ENCODE results near the gene PDGFB.

The PDGFB gene

GRCh38 chr22:39239561-39240423 lies 5.0 kb downstream of the PDGFB start:
- DNase-seq = no peak

DNA sequence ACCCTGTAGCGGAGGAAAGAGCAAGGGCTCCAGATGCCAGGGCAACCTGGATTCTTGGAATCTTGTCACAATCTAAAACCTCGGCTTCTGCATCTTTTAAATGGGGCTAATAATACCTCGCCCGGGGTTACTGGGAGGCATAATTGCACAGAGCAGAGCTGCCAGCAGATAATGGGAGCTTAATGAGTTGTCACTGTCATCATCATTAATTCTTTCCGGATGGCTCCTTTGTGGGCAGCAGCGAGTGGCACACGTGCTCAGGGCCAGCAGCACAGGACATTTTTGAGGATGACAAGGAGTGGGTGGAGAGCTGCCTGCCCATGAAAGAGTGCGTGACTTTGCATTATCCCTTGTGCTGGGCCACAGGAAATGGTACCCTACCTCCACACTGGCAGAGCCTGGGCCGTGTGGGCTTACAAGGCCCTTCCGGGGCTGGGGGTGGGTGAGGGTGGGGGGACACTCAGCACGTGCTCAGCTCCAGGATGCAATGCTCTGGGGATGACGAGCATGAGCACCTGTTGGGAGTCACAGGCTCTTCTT lies 5.7 kb downstream of the PDGFB start:
- no peak for DNase-seq

- DNase-seq = no peak
These were observed 6.2 kb downstream of the PDGFB start for GRCh38 chr22:39238561-39238960.

GRCh38 chr22:39238101-39238466 lies 6.7 kb downstream of the PDGFB start:
- DNase-seq = no peak

- DNase-seq = no peak
These were observed 7.3 kb downstream of the PDGFB start for GRCh38 chr22:39237318-39238100.

DNA sequence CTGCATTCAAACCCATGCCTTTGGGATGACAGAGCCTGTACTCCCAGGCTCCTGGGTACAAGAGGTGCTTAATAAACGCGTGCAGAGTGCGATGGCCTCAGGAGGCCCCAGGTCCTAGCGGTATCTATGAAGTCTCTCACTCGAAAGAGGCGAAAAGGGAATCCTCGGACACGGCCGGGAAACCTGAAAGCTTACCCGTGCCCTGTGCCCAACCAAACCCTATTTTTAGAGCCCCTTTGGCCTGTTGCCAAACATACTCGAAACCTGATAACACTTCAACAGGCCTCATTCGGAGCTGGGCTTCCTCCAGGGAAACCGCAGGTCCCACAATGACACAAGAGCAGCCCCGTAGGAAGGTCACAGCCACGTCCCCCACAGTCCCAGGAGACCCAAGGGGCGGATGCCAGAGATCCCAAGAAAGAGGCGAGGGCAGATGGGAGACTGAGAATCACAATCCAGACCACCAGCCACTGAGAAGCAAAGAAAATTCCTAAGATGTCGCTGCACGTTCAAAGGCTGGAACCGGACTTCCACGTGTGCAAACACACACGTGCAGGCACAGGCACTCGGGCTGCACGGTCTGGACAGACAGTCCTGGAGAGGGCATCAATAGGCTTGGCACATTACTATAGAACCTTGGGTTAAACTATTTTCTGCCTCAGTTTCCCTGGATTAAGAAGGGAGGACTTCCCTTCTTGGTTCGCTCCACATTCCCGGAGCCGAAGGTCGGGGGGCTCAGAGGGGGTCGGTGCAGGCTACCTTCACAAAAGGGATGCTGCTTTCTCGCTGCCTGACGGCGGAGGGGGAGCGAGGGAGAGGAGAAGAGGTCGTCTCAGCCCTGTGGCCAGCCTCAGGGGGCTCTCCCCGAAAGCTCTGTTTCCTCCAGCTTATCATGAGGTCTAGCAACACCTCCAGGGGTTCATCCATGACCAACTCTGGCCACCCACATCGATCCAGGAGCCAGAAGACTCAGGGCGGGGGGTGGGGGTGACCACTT lies 8.2 kb downstream of the PDGFB start:
- peak in 3 of 4 experiments; percentile 49 to 56 (median 52) for DNase-seq

DNA sequence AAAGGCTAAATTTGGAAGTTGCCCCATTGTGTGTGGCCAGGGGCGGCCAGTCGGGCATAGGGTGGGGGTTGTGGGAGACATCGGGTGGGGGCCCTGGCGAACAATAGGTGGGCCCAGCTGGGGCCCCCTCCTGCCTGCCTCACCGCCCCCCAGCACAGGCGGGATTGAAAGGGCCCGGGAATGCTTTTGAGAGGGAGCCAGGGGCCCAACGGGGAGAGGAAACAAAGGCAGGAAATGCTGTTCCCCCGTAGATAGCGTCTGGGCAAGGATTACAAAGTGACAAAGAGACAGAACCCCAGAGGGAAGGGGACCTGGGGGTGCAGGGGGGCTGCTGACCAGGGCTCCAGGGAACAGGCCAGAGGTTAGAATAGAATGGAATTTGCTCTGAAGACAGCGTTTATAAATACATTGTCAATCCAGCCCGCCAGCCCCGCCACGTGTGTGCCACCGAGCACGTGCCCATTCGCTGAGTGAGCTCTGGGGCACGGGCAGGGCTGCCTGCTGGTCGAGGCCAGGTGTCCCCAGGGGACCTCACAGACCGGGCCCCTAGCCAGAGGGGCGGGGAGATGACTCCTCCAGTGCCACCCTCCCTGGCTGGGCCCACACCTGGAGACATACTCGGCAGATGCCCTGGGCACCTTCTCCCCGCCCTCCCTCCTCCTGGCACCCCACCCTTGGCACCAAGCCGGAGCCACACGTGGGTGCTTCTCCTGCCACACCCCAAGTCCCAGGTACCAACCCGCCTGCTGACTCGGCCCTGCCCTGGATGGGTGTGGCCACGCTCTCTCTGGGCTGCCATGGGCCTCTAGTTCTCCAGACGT lies 9.7 kb downstream of the PDGFB start:
- DNase-seq = no peak

GRCh38 chr22:39234472-39234787 lies 10.4 kb downstream of the PDGFB start:
- peak in 3 of 4 experiments; percentile 57 to 68 (median 60) for DNase-seq

DNA sequence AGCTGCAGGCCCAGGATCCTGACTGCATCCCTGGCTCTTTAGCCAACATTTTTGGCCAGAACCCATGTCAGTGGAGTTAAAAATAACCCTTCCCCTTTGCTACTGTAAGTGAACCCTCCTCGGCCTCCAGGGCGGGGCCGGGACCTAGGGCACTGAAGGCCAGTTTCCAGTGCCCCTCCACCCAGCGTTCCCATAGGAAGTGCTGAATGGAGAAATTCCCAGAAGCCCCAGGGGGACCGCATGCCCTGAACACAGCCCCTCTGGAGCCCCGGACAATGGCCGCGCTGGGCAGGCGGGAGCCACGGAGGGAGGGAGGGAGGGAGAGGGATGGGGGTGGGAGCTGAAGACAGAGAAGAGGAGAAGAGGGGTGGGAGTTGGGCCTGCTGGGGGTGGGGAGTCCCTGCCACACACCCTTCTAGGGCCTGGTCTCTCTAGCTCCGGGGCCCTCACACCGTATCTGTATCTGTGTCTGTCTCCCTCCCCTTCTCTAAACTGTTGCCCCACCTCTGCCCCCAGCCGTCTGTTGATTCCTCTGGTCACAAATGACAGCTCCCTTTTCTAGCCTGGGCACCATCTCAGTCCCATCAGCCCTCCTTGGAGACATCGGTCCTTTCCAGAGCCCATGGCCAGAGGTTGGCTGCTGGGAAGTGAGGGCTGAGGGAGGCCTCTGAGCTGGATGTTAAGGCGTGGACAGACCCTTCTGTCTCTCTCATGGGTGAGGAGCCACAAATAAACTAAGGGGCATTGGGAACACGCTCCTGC lies 10.9 kb downstream of the PDGFB start:
- peak in 3 of 4 experiments; percentile 40 to 56 (median 46) for DNase-seq

DNA sequence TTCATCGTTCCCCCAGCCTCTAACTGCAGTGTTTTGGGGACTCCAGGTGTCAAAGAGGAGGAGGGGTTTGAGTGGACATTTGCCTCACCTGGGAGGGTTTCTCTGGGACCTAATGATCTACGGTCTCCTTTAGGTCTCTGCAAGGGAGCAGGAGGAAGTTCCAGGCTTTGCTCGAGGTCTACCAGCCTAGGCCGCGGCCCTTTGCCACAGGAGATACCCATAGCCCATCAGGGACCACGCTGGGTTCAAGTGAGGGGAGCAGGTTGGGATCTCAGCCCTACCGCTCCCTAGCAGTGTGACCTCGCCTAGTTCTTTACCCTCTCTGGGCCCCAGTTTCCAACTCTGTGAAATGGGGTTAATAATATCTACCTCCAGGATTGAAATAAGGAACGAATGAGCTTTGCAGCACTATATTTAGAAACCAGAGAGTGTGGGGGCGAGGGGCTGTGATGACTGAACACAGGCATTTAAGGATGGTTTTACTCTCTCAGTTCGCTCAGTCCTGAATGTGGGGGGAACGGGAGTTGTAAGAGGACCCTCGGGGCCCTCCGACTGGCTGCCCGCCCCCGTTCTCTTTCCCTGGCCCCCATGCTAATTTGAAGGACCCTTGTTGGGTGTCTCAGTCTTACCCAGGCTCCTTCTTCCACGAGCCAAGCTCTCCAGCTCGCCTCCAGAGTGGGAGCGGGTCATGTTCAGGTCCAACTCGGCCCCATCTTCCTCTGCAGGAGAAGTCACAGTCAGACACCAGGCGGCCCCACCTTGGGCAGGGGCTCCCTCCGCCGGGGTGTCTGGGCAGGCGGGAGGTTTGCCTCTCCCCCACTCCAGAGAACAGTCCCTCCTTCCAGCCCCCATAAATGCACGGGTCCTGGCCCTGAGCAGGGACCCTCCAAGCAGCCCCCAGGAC lies 11.7 kb downstream of the PDGFB start:
- DNase-seq = peak in 1 of 4 experiments; percentile 32

- no peak for DNase-seq
These were observed 12.5 kb downstream of the PDGFB start for GRCh38 chr22:39232246-39232645.

- no peak for DNase-seq
These were observed 13.4 kb downstream of the PDGFB start for GRCh38 chr22:39231197-39231950.

DNA sequence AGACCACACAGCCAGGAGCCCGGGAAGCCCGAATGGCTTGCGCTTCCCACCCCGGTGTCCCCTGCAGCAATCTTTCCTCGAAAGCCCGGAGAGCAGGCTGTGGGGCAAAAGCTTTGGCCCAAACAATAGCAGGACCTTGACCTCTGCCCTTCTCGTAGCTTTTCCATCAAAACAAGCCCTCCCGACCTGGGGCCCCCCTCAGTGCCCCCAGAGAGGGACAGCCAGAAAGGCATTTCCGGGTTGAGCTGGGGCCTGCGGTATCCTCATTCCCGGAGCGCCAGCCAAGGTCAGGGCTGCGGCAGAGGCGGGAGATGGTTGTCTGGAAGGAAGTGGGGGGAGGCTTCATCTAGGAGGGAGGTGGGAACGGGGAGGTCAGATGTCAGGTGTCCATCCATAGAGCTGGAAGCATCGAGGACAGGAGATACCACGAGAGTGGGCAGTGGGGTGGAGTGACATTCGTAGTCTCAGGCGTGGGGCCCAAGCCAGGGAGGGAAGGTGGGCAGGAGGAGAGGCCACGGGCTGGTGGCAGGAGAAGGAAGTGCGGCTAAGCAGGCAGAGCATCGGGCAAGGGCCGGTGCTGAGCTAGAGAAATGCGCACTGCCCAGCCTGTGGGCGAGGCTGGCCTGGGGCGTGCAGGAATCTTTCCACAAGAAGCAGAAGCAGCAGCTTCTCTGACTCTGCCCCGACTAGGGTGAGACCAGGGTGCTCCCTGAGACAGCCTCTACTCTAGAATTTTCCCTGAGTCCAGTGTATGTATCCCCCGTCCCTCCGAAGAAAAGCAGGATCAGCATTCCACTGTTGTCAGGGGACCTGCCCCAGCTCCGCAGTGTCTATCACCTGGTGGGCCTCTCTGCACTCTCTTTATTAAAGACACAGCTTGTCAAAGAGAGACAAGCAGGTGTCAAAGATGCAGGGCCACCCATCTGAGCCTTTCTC lies 14.3 kb downstream of the PDGFB start:
- DNase-seq = peak; percentile 67 to 86 (median 82)

DNA sequence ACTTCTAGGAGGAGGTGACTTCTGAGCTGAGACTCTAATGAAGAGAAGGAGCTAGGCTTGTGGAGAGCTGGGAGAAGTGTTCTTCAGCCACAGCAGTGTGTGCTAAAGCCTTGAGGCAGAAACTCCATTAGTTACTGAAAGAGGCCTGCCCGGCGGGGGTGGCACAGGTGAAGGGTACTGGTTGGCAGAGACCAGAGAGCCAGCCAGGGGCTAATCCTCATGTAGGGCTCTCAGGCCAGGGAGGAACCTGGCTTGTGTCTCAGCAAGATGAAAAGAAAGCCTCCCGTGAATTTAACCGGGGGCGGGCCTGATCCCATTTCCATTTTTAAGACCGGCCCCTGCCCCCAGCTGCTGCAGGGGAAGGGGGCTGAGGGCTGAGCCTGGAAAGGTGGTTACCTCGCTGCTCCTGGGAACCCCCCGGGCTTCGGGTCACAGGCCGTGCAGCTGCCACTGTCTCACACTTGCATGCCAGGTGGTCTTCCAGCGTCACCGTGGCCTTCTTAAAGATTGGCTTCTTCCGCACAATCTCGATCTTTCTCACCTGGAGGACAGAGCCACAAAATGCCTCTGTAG lies 15.0 kb downstream of the PDGFB start:
- no peak for DNase-seq

DNA sequence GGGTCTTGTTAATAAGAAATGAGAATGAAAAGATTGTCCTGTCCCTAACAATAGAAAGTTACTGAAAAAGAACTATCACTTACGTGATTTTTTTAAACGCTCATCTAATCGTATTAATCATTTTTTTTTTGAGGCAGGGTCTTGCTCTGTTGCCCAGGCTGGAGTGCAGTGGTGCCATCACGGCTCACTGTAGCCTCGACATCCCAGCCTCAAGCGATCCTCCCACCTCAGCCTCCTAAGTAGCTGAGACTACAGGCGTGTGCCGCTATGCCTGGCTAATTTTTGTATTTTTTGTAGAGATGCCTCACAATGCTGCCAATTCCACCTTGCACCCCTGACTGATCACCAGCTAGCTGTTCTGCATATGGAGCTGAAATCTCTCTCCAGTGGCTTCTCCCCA lies 15.7 kb downstream of the PDGFB start:
- no peak for DNase-seq

DNA sequence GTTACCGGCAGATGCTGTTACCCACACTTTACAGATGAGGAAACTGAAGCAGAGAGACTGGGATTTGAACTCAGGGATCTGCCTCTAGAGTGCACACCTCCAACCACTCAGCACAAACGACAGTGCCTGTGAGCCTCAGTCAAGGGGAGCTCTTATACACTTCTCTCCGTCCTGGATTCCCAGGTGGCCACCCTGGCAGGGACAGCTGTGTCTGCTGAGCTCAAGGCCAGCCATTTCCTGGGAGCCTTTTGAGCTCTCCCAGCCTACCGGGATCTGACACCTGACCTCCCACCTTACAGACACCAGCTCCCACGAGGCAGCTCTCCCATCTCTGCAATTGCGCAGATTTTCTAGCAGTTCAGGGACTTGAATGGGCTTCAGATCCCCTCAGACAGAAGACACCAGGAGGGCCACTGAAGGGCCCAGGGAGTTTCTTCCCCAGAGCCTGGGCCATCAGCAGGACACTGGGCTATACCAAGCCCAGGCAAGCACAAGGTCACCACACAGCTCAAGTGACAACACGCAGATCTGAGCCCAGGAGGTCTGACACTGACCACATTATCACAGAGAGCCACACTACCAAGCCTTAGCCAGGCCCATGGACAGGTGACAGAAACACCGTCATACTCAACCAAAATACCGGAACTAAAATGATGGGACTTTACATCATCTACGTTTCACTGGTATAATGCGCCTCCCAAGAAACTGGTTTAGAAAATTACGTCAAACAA lies 17.1 kb downstream of the PDGFB start:
- no peak for DNase-seq

DNA sequence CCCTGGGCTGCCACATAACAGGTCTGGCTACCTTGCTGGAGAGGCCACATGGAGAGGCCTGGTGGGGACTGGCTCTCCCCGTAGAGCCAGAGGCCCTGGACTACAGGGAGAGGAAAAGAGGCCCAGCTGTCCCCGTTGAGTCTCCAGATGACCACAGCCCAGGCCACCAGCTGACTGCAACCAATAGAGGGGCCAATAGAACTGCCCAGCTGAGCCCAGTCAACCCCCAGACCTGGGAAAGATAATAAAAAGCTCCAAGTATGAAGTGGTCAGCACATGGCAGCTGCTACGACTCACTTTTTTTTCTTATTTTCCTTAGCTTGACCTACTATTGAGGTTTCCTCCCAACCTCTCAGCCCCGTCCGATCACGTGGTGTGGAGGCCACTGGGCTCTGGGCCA lies 18.4 kb downstream of the PDGFB start:
- DNase-seq = peak in 1 of 4 experiments; percentile 1

Measured in suppressor macrophage (primary cell).